GM23248 (cell line): ENCODE measurements around the gene UBAC2.

Source experiments
- EZH2 ChIP-seq: fragments of 200-600 bp; sonication (generic); IDR thresholded peaks from 2 replicates; pipeline ENCODE4 v1.6.1; 2018; ENCODE audit warnings: antibody characterized with exemption, mild to moderate bottlenecking; ENCODE audit not compliant: insufficient read depth, poor library complexity, severe bottlenecking
- EZH2phosphoT487 ChIP-seq: fragments of 200-600 bp; sonication (generic); IDR thresholded peaks from 2 replicates; pipeline ENCODE4 v1.6.1; 2018; ENCODE audit warnings: antibody characterized with exemption, moderate library complexity, mild to moderate bottlenecking, low read depth; ENCODE audit not compliant: insufficient read depth

GRCh38 chr13:99215184-99215830, 14.7 kb downstream of the UBAC2 start:
- TF ChIP-seq EZH2, result no peak
- no peak for TF ChIP-seq EZH2phosphoT487
